Fibroblast of lung (primary cell): ENCODE measurements around the gene MRPS6.

ENCODE experiments used
- EZH2 ChIP-seq: IDR thresholded peaks from 2 replicates; pipeline ENCODE4 v1.5.1; 2012; ENCODE audit warnings: low read length, control low read depth, mild to moderate bottlenecking; ENCODE audit errors: missing control alignments
- TF ChIP-seq, protein P1 (sequence below), 2 donors: IDR thresholded peaks in 1 of 2; conservative IDR thresholded peaks in 1 of 2; 1 replicate in 1 of 2; 2 replicates in 1 of 2; pipeline ENCODE4 v1.5.1; 2011 to 2012; ENCODE audit warnings: low read length in 2 of 2, control low read depth in 1 of 2, inconsistent platforms in 1 of 2, low read depth in 1 of 2, mild to moderate bottlenecking in 1 of 2

DNA sequence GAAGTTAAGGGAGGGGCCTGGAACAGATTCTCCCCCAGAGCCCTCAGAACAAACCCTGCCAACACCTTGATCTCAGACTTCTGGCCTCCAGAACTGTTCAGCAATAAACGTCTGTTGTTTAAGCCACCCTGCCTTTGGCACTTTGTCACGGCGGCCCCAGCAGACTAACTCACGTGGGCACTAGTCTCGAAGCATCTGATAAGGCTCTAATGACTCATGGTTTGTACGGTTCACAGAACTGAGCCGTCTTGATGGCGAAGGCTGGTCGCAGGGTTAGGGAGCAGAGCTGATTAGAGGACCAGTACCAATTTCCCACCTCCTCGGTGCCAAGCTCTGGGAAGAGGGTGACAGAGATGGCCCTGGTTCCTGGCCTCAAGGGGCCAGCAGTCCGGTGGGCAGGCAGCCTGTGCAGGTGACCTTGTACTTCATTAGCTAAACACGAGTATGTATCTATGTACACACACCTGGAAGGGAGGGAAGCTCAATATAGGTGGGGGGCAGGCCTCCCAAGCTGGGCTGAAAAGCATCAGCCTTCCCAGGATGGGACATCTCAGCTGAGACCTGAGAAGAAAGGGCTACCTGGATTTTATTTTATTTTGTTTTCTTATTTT is 112.8 kb downstream of the MRPS6 start:
- TF ChIP-seq, protein P1, sequence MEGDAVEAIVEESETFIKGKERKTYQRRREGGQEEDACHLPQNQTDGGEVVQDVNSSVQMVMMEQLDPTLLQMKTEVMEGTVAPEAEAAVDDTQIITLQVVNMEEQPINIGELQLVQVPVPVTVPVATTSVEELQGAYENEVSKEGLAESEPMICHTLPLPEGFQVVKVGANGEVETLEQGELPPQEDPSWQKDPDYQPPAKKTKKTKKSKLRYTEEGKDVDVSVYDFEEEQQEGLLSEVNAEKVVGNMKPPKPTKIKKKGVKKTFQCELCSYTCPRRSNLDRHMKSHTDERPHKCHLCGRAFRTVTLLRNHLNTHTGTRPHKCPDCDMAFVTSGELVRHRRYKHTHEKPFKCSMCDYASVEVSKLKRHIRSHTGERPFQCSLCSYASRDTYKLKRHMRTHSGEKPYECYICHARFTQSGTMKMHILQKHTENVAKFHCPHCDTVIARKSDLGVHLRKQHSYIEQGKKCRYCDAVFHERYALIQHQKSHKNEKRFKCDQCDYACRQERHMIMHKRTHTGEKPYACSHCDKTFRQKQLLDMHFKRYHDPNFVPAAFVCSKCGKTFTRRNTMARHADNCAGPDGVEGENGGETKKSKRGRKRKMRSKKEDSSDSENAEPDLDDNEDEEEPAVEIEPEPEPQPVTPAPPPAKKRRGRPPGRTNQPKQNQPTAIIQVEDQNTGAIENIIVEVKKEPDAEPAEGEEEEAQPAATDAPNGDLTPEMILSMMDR (conservative IDR thresholded peaks at IDR 0.05 in 1 of 2, IDR thresholded peaks at IDR 0.05 in 1 of 2; ENCODE audit: low read depth in 1 of 2, low read length in 2 of 2): no peak
- no peak for TF ChIP-seq EZH2
